GM21423 (cell line): Measurements from ENCODE around the gene SNX5.

Experiments
- ATAC-seq: cut with Tn5 transposase; IDR thresholded peaks from one replicate; pipeline ENCODE4 v1.9.1; 2021; ENCODE audit warnings: mild to moderate bottlenecking, moderate library complexity; ENCODE audit not compliant: unreplicated experiment

SNX5 gene

DNA sequence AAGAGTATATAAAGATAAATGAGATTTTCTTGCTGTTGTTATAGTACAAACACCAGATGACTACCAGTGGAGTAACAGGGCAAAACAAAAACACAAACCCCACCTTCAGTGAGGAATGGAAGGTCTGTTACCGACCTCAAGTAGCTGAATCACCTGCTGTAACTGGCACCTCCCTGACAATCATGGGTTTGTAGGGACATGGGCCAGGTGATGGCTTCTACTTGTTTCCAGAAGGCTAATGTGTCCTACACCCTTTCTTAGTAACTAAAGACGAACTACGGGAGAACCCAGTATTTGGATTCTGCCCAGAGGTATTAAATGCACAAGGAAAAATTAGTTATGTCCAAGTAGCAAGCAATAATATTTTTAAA is 26.8 kb downstream of the SNX5 start:
- no peak for ATAC-seq

DNA sequence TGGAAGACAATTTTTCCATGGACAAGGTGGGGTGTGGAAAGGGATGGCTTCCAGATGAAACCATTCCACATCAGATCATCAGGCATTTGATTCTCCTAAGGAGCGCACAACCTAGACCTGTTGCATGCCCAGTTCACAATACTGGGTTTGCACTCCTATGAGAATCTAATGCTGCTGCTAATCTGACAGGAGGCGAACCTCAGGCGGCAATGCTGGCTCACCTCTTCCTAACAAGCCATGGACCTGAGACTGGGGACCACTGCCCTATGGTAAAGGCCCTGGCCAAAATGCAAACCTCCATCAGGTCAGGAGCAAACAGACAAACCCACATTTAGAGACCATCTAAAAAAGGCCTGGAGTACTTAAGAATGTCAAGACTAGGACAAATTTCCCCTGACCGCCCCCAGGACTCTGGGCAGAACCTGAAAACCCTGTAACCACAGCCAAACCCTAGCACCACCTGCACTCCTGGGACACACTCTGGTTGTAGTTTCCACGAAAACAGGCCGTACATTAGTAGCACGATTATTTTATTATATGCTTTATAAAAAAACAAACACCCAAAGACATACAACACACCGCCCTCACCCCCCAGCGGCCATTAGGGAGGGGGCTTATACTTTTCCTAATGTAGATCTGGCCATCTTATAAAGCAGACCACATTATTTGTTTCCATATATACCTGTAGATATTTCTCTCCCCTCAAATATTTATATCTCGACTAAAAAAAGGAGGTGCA is 27.3 kb downstream of the SNX5 start:
- ATAC-seq = no peak

DNA sequence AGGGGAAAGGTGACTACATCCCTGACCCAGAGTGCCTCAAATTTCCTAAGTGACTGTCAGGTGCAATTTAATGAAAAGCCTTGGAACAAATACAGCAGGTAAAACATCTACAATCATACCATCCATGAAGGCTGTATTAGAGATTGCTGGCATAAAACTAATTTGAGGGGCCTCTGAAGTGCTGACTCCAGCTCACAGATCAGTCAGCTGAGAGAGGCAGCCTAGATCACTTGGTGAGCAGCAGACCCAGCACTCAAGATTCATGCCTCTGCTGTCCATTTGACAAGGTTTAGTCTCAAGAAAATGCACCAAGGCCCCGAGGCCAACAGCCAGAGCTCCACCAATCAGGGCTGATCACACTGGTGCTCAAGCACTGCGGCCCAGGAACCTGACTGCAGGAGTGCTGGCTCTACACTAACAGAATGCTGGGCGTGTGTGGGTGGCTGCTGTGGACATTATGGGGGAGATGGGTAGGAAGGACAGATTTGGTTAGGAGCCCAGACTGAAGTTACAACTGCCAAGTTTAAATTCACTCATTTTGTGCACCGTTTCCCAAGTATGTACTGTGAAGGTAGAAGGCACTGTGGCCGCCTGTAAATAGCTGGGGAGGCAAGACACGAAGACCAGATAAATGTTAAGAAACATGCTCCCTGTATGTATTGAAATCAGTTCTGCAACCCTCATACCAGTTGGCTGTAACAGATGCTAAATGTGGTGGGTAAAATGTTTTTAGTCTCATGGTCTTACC is 28.2 kb downstream of the SNX5 start:
- no peak for ATAC-seq

DNA sequence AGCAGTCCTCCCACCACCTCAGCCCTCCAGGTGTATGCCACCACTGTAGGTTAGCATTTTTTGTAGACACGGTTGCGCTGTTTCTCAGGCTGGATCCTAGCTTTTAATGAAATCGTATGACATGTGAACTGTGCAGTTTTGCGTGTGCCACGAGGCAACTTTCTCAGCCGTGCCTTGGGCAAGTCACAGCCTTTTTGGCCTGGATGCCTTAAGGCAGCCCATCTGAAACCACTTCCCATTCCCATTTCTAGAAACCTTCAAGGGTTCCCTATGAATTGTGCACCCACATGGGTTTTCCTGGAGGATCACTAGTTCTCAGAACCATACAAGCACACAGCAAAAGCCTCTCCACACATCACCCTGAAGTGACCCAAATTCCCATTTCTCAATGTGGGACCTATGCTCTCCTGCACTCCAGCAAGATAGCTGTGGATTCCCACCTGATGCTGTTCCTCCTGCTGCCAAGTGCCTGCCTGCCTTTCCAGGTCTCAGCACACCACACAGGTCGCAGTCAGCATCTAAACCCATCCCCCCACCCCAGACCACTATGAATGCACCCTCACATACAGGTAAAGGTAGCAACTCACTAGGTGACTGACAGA is 28.9 kb downstream of the SNX5 start:
- no peak for ATAC-seq

DNA sequence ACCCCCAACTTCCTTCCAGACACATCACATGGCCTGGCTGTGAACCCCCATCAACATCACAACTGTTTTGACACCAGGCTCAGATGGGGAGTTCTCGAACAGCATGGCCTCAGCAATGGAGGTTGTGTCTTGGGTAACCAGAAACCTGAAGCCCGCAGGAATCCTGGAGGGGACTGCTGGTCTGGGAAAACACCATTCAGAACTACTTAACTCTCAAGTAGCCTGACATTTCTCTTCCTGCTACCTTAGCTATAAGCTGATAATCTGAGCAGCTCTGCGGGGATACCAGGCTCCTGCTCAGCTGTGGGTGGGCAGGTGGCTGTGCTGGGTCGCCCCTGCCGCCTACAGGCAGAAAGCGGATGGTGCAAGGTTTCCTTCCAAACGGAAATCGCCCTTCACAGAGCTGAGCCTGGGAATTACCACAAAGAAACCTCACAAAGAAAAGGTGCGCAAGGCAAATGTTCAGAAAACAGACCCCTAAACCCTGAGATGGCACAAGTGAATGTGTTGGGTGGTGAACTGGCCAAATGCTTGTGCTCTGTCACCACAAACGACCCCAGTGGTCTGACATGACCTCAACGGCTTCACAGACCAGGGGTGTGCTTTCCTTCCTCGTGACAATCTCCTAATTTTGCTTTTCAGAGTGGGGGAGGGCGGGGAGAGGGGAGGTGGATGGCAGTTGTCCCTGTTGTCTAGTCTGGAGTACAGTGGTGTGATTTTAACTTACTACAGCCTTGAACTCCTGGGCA is 29.5 kb downstream of the SNX5 start:
- ATAC-seq = peak; percentile 73

DNA sequence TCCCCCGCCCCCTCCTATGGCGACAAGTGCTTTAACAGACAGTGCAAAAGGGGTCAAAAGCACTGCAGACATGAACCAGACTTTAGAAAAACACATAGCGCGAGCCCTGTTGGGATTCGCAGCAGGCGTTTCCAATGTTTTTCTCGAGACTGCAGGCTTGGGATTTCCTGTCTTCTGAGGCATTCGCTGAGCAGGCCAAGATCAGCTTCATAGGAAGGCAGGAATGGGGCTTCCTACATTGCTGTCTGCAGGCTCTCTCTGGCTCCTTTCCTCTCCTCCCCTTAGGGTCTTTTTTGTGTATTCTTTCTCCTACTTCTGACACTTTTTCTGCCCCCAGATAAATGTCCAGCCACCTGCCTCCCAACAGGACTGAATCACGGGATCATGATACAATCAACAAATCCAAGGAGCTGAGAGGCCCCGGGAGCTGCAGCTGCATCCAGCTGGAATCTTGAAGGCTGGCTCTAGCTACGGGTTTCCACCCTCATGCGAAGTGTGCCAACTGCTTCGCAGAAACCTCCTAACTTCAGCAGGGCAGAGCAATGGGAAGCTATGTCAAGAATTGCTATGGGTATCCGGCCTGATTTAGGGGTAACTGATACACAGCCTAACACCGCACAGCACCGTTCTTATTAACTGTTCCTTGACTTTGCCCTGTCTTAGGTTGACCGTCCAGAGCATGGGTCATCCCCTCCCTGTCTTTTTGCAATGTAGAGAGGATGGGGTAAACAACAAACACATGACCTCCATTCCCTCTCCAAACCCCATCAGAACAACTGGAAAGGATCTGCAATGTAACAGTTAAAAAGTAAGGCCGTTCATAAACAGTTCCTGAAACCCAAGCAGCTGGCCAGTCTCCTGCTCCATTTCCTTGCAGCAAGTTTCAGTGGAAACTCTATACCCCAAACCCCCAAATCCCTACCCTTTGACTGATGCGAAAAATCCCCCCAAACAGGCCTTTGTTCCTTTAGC is 31.5 kb downstream of the SNX5 start:
- ATAC-seq = no peak

DNA sequence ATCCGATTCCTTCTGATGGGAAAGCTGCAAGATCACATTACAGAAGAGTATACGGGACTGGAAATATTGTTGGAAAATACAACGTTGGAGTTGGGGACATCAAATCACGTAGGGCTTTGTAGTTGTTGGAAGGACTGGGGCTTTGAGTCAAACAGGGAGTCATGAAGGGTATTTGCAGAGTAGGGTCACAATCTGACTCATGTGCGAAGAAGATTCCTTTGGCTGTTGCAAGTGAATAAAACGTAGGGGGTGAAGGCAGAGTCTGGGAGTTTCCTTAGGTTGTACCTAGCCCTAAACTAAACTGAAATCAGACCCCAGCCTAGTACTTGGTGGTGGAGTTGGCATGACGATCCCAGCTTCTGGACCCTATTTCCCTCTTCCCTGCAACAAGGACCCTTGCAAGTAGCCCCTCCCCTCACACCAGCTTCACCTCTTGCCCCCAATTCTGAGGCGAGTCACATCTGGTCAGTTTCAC is 32.3 kb downstream of the SNX5 start:
- ATAC-seq = no peak

DNA sequence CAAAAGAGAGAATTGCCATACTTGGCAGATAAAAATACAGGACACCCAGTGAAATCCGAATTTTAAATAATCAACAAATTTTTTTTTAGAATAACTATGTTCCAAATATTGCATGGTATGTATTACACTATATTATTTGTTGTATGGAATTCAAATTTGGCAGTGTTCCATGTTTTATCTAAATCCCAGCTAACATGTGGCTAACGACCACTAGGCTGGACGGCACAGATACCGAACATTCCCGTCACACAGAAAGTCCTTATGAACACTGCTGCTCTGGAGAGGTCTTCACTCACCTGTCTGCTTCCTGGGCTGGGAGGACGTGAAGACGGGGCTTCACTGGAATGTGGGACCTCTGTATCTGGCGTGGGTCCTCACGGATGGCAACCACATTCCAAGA is 32.8 kb downstream of the SNX5 start:
- no peak for ATAC-seq

DNA sequence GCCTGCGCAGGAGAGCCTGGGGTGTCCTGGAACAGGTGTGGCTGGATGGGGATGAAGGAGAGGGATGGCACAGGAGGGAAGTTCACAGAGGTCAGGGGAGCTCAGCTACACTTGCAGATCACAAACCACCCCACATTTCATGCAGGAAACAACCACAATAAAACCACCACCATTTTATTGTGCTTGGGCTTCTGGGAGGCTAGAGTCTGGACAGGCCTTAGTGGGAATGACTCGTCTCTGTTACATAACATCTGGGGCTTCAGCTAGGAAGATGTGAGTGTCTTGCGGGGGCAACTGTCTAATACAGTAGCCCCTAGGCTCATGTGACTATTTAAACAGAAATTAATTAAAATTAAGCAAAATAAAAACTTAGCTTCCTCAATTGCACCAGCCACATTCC is 33.4 kb downstream of the SNX5 start:
- ATAC-seq = no peak

DNA sequence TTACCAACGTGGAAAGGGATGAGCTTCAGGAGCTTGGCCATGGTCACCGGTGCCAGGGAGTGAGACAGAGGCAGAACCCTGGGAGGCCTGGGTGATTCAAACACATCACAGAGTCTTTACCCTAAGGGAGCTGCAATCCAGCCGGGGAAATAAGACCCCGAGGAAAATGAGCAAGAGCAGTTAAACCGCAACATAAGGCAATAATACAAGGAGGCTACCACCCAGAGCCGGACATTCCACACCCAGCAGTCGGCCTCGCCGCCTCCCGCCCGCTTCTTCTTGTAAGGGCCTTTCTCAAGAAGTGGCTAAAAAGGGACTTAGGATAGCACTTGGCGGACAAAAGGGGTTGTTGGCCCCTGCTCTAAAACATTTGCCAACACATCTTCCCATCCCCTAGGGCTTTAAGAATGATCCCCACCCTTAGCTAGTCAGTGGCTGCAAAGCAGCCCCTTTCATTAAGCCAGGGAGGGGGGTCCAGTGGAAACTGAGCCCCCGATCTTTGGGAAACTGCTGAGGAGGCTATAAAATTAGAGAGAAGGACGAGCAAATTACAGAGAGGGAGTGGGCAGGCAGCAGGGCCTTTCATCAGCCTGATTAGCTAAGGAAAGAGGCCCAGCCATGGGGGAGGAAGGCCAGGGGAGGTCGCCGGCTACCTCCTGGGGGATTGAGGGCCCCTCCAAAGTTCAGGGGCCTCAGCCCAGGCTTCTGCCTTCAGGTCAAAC is 34.3 kb downstream of the SNX5 start:
- no peak for ATAC-seq

DNA sequence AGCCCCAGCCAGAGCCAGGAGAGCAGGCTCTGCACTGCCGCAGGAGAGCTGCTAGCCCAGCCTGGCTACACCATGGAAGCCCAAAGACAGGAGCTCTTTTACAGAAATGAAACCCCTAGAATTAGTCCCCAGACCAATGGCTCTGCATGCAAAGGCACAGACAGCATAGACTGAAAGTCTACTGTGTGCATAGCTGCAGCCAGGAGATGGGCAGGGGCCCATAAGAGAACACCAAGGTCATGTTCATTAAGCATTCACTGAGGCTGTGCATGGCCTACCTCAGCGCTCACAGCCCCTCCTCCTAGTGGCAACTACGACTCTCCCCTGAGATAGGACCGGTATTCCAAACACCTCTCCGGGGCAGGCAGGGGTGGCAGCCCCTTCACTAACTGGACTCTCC is 34.9 kb downstream of the SNX5 start:
- ATAC-seq = no peak

DNA sequence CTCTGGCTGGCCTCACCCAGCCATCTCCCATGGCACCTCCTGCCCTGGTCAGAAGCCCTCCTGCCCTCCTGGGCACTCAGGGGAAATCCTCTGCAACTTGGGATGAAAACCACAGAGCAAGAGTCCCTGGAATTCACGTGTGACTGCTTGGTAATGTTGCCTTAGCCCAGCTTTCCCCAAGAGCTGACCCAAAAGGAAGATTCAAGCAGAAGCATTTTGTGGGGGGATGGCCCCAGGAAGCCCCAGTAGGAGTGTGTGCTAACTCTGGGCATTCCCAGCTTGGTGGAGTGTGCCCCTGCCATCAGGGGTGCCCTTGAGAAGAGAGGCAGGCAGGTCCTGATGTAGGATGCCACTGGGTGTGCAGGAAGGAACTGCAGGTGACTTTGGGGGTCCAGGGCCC is 35.5 kb downstream of the SNX5 start:
- no peak for ATAC-seq

DNA sequence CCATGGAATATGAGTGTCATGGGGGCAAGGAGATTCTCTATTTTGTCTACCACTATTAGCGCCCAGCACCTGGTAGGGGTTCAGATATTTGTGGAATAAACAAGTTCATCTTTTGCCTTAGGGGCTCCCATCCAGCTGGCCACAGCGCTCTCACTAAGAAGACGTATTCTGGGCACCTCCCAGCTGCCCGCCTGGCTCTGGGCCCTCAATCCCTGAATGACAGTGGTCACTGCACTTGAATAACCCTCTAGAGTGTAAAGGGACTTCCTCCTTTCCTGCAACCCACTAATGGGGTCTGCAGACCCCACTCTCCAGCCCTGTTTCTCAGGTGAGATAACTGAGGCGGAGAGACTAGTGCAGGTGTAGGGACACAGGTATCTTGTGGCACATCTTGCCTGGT is 36.2 kb downstream of the SNX5 start:
- ATAC-seq = no peak

DNA sequence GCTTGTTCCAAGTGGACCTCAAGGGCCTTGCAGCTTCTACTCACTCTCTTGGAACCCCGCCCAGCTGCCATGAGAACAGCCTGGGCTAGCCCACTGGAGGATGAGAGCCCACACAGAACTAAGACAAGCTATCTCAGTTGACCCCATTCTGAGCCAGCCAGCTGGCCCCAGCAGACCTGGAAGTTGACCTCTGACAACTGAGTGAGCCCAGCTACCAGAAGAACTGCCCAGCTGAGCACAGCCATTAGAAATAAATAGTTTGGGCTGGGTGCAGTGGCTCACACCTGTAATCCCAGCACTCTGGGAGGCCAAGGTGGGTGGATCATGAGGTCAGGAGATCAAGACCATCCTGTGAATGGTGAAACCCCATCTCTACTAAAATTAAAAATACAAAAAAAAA is 37.1 kb downstream of the SNX5 start:
- ATAC-seq = no peak

DNA sequence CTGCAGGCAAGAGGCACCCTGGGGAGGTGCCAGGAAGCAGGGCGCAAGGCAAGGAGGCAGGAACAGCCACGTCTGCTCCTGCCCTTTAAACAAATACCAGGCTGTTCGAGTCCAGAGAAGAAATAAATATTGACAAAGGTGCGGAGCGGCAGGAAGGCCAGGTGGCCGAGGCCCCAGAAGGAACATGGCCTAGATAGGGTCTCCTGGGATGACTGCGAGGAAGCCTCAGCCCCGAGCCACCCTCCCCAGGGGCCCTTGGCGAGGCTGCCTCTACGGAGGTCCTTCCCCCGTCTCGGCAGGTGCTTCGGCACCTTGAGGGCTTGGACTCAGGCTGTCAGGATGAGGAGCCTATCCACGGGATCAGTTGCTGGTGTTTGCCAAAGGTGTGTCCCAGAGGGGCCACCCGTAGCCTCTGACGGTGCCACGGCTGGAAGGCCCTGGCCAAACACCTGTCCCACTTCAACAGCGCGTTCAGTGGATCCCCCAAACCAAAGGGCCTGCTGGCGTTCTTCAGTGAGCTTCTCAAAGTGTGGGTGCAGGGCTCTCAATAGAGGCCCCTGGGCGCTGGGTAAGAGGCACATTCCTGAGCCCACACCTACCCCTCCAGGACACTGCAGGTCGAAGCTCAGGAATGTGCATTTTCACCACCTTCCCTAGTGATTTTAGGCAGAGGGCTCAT is 39.8 kb downstream of the SNX5 start:
- no peak for ATAC-seq

DNA sequence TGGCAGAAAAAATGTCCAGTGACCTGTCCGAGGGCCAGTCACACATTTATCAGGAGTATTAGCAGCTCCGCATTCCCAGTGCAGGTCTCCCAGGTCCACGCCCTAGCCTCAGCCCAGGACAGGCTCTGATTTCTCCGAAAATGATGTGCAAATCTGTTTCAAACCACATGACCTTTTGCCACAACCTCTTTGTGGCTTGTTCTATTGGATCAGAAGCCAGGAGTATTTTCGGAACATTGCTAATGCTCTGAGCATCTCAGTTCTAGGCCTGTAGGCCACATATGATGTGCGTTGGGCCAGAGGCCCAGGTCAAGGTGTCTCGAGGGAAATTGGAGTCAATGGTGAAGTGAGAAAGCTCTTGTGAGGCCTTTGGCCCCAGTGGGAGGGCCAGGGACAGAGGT is 40.4 kb downstream of the SNX5 start:
- no peak for ATAC-seq

DNA sequence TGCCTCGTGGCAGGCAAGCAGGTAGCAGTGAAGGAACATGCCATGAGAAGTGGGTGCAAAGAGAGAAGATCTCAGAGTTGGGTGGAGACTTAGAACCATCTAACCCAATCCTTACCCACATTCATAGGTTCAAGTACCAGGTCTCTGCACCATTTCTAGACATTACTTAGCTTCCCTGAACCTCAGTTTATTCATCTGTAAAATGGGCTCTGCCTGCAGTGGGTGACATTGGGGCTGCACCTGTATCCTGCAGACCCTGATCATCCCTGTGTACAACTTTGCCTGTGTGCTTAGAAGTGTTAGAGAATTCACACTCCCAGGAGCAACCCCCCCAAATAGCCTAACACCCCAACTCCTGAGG is 42.7 kb downstream of the SNX5 start:
- ATAC-seq = no peak

DNA sequence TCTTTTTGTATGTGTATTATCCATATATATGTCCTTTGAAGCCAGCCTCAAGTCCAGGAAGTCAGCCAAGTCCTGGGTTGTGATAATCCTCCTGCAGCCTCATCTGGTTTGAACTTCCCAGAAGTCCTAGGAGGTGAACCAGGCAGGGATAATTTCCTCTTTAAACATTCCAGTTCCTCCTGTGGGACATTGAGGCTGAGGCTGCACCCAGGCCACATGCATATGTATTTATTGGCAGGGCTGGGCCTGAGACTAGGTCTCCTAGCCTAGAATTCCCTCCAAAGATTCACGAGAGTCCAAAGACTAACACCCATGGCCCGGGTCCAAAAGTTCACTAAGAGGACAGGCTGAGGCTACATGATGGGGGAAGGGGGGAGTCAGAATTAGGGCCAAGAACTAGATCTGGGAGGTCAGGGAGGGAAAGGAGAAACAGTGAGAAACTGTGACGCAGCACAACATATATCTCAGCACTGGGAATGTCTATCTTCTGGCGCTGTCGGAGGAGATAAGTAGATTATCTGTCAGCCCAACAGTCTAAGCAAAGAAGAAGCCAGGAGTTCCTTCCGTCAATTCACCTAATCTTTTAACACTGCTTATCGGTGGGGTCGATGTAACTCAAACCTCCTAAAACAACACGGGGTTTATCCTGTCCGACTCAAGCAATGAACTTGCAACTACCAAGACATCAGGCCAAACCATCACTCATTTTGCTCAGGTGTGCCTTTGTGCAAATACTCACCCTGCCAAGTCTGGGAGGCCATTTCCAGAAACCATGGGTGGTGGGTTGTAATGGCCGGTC is 43.3 kb downstream of the SNX5 start:
- no peak for ATAC-seq
